GM12873 (cell line): ENCODE results near the gene IPO11.

Source experiments
- CTCF ChIP-seq: IDR thresholded peaks from 2 replicates; pipeline ENCODE4 v1.5.1; 2012; ENCODE audit warnings: low read depth, mild to moderate bottlenecking, moderate library complexity, low read length, control low read depth; ENCODE audit not compliant: insufficient read depth; ENCODE audit errors: missing control alignments

The IPO11 gene

GRCh38 chr5:62575489-62575888 lies 162.9 kb downstream of the IPO11 start:
- TF ChIP-seq CTCF, result no peak

GRCh38 chr5:62576570-62577170 lies 164.1 kb downstream of the IPO11 start:
- TF ChIP-seq CTCF, result no peak

- no peak for TF ChIP-seq CTCF
Observed at GRCh38 chr5:62577488-62577887, 164.9 kb downstream of the IPO11 start.

- TF ChIP-seq CTCF, result no peak
Observed at GRCh38 chr5:62578540-62578939, 166.0 kb downstream of the IPO11 start, which contains the start of gene LRRC70. TSS of gene LRRC70 (plus strand) at chr5:62578819. CDS start at chr5:62579439, 620 bp downstream.

- TF ChIP-seq CTCF, result no peak
Observed at GRCh38 chr5:62579761-62580160, 167.2 kb downstream of the IPO11 start.

- no peak for TF ChIP-seq CTCF
Observed at GRCh38 chr5:62581836-62582597, 169.5 kb downstream of the IPO11 start.

GRCh38 chr5:62584391-62584790 lies 171.8 kb downstream of the IPO11 start:
- no peak for TF ChIP-seq CTCF
